GM21381 (cell line): ENCODE data around the gene CYP27C1.

Experiments
- ATAC-seq: cut with Tn5 transposase; IDR thresholded peaks from one replicate; pipeline ENCODE4 v1.9.1; 2021; ENCODE audit warnings: mild to moderate bottlenecking, moderate library complexity; ENCODE audit not compliant: unreplicated experiment

The CYP27C1 gene

GRCh38 chr2:127134833-127135830, 85.0 kb downstream of the CYP27C1 start:
- no peak for ATAC-seq

GRCh38 chr2:127134235-127134634, 85.9 kb downstream of the CYP27C1 start:
- no peak for ATAC-seq
